Osteocyte (in vitro differentiated cells): ENCODE data around the gene COX19. TPM values are rescaled to one million over a fixed set of nuclear protein-coding genes. Genes with fewer than 3 reads are reported as not detected.
"Not testable (repeated sequence)": the region's sequence is repeated elsewhere in the genome, so short reads cannot be mapped to it uniquely, and the experiment has no call there.

ENCODE experiments used
- DNase-seq: peaks from one replicate; pipeline ENCODE4 v3.0.0; 2021; ENCODE audit warnings: mixed read lengths; ENCODE audit not compliant: unreplicated experiment; ENCODE audit errors: extremely low spot score
- H3K27ac Mint-ChIP-seq: one replicate; pipeline ENCODE4 v1.8.0; 2021; ENCODE audit warnings: mild to moderate bottlenecking, mixed read lengths; ENCODE audit not compliant: unreplicated experiment
- H3K27me3 Mint-ChIP-seq: one replicate; pipeline ENCODE4 v1.8.0; 2021; ENCODE audit warnings: mixed read lengths; ENCODE audit not compliant: unreplicated experiment
- H3K36me3 Mint-ChIP-seq: one replicate; pipeline ENCODE4 v1.8.0; 2021; ENCODE audit warnings: mixed read lengths; ENCODE audit not compliant: unreplicated experiment
- H3K4me1 Mint-ChIP-seq: one replicate; pipeline ENCODE4 v1.8.0; 2021; ENCODE audit warnings: mixed read lengths; ENCODE audit not compliant: unreplicated experiment
- H3K4me3 Mint-ChIP-seq: one replicate; pipeline ENCODE4 v1.8.0; 2021; ENCODE audit warnings: mild to moderate bottlenecking, moderate library complexity, mixed read lengths; ENCODE audit not compliant: unreplicated experiment
- H3K9me3 Mint-ChIP-seq: one replicate; pipeline ENCODE4 v1.8.0; 2021; ENCODE audit warnings: mixed read lengths; ENCODE audit not compliant: unreplicated experiment
- CTCF ChIP-seq: fragments of 200-600 bp; sonication (generic); IDR thresholded peaks from 2 replicates; pipeline ENCODE4 v1.5.0; 2021; ENCODE audit warnings: antibody characterized with exemption, mild to moderate bottlenecking, moderate library complexity
- total RNA-seq: library from RNA; stranded (reverse); gene quantifications from 2 replicates; pipeline ENCODE4 v1.2.1, GENCODE V29; 2021

Gene COX19
- total RNA-seq, 1 donor from 2014 or later, result 11.4 TPM

GRCh38 chr7:963236-964078 lies 11.9 kb downstream of the COX19 start:
- no peak for TF ChIP-seq CTCF

GRCh38 chr7:962401-963081 lies 12.8 kb downstream of the COX19 start:
- DNase-seq, result no peak
- no peak overlapping the region for H3K4me3 Mint-ChIP-seq
- no peaks in the 10 kb centered on the region for H3K27me3 Mint-ChIP-seq
- TF ChIP-seq CTCF, result no peak
- H3K9me3 Mint-ChIP-seq, result no peaks in the 10 kb centered on the region
- no peak overlapping the region for H3K27ac Mint-ChIP-seq
- peaks cover 27% of the 10 kb centered on the region for H3K4me1 Mint-ChIP-seq
- H3K36me3 Mint-ChIP-seq, result peaks cover under 1% of the 10 kb centered on the region

More at GRCh38 chr7:963236-964078, 11.9 kb downstream of the COX19 start:
- Mint-ChIP-seq H3K27ac (no peak overlapping the region), H3K9me3 (no peaks in the 10 kb centered on the region), H3K36me3 (peaks cover 6% of the 10 kb centered on the region), H3K4me3 (no peak overlapping the region), H3K4me1 (peaks cover 27% of the 10 kb centered on the region), H3K27me3 (no peaks in the 10 kb centered on the region)
- no peak for DNase-seq

GRCh38 chr7:961546-962400 lies 13.6 kb downstream of the COX19 start:
- Mint-ChIP-seq H3K9me3 (no peaks in the 10 kb centered on the region), H3K27ac (no peak overlapping the region), H3K36me3 (no peaks in the 10 kb centered on the region), H3K4me3 (no peak overlapping the region), H3K27me3 (no peaks in the 10 kb centered on the region), H3K4me1 (peaks cover 27% of the 10 kb centered on the region)
- no peak for DNase-seq
- TF ChIP-seq CTCF, result no peak

GRCh38 chr7:960972-961371 lies 14.4 kb downstream of the COX19 start:
- not testable (repeated sequence) for H3K9me3 Mint-ChIP-seq, H3K36me3 Mint-ChIP-seq, H3K27ac Mint-ChIP-seq

GRCh38 chr7:960269-960871 lies 15.0 kb downstream of the COX19 start:
- no peaks in the 10 kb centered on the region for H3K36me3 Mint-ChIP-seq
- peaks cover under 1% of the 10 kb centered on the region for H3K27me3 Mint-ChIP-seq
- H3K9me3 Mint-ChIP-seq, result no peaks in the 10 kb centered on the region
- TF ChIP-seq CTCF, result no peak
- H3K4me3 Mint-ChIP-seq, result no peak overlapping the region
- DNase-seq, result no peak
- no peak overlapping the region for H3K27ac Mint-ChIP-seq
- peaks cover 15% of the 10 kb centered on the region for H3K4me1 Mint-ChIP-seq

More at GRCh38 chr7:960972-961371, 14.4 kb downstream of the COX19 start:
- H3K27me3 Mint-ChIP-seq, H3K4me3 Mint-ChIP-seq, DNase-seq: not testable (repeated sequence)
- peaks cover 21% of the 10 kb centered on the region for H3K4me1 Mint-ChIP-seq

- not testable (repeated sequence) for H3K27ac Mint-ChIP-seq, DNase-seq, H3K27me3 Mint-ChIP-seq, H3K4me3 Mint-ChIP-seq, H3K9me3 Mint-ChIP-seq, H3K36me3 Mint-ChIP-seq
- H3K4me1 Mint-ChIP-seq, result peaks cover 12% of the 10 kb centered on the region
Measured at GRCh38 chr7:959740-960139, 15.6 kb downstream of the COX19 start.
